ENCODE measurements around the gene SNAPC2.
"Not testable (repeated sequence)": the region's sequence is repeated elsewhere in the genome, so short reads cannot be mapped to it uniquely, and the experiment has no call there.

Gene SNAPC2

DNA sequence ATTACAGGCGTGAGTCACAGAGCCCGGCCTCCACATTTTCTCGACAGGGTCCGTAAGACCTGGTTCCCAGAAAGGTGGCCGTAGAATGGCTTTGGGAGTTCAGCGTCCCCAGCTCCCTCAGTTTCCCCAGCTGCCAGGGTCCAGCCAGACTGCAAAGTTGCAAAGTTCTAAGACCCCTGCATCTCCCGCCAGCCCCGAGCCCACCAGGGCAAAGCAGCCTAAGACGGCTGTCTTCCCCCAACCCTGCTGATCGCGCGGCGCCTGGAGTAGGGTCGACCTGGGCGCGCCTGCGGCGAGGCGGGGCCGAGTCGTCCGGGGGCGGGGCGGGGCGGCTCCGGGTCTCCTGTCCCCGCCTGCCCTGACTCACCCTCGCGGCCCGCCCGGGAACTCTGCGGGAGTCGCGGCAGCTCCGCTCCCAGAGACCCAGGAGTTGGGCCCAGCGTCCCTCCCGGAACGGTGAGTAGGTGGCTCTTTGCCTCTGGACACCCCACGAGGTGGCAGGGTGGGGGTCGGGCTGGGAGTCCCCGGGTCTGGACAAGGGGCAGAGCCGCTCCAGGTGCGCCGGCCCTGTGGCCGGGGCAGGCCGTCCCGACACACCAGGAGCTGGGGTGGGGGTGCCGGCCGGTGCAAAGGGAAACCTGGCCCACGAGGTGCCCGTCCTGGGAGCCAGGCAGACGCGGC lies 31.9 kb upstream of the SNAPC2 start, which contains the start of gene LRRC8E:
LRRC8E (plus strand) TSS at position 366 of the 681 bp plus-strand sequence. CDS start 7,094 bp downstream, outside the sequence.
- DNase-seq (ENCODE audit: low read depth) = no peak

DNA sequence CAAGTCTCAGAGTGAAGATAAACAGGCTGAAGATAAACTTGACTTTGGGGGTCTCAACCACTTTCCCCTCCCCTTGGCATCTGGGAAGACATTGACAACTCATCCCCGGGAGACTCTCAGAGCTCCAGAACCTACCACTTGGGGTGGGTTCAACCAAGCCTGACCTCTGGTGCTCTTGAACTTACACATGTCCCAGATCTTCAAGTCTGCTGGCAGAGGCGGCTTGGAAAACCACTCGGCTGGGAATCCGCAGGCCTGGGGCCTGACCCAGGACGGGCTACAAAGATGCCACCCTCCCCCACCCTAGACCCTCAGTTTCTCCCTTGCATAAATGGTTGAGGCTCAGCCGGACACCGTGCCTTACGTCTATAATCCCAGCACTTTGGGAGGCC lies 31.3 kb upstream of the SNAPC2 start:
- no peak for DNase-seq (ENCODE audit: low read depth)

DNA sequence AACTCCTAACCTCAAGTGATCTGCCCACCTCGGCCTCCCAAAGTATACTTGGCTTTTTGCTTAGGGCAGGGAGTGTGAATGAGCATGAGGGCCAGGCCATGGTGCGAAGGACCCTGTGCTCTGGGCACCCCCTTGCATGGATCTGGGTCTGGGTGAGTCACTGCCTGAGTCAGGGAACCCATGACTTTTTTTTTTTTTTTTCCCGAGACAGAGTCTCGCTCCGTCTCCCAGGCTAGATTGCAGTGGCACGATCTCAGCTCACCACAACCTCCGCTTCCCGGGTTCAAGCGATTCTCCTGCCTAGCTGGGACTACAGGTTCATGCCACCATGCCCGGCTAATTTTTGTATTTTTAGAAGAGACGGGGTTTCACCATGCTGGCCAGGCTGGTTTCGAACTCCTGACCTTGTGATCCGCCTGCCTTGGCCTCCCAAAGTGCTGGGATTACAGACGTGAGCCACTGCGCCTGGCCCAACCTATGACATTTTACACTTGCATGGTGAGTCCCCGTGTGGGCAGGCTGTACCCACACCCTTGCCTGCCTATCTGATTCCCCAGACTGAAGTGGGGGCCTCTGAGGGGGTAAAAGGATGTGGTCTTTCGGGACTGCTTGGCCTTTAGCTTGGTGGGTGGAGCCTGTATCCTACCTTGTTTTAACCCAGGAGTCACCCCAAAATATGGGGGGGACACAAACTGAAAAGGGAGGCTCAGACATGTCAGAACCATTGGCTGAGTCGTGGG lies 26.6 kb upstream of the SNAPC2 start:
- DNase-seq (ENCODE audit: low read depth) = not testable (repeated sequence)

DNA sequence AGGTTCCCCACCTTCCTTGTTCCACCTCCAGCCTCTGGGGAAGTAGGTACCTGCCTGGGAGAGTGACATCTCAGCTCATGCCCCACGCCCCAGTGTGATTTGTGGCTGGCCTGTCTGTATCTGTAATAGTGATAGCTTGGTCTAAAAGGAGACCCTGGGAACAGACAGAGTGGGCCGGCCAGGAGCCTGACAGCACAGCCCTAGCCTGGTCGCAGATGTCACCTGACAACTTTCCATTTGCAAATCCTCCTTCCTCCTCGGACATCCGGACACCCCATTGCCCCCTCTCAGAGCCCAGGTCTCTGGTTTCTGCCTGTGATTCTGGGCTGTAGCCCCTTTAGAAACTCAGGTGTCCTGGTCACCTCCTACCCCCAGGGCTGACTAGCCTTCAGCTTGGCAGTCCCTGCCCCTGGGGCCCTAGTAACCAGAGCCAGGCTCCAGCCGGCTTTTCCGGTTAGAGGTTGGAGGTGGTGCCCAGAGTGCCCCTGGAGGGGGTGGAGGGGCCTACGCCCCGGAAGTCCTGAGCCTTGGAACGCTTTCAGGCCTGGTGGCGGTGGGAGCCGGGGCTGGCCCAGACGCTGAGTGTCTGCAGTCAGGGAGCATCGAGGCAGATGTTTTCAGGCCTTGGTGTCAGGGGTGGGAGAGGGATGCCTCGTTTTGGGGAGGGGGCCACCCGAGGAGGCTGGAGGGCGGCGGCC lies 25.4 kb upstream of the SNAPC2 start:
- DNase-seq (ENCODE audit: low read depth) = no peak

DNA sequence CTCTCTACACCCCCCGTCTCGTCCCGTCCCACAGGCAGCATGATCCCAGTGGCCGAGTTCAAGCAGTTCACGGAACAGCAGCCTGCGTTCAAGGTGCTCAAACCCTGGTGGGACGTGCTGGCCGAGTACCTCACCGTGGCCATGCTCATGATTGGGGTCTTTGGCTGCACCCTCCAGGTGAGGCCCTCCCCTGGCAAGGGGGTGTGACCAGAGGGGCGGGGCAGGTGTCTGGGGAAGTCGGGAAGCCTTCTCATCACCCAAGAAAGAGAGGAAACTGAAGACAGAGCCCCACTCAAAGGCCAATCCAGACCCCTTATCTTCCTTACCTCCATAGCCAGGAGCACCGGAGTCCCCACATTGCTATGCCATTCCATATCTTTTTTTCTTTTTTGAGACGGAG lies 24.6 kb upstream of the SNAPC2 start:
- DNase-seq (ENCODE audit: low read depth) = no peak

DNA sequence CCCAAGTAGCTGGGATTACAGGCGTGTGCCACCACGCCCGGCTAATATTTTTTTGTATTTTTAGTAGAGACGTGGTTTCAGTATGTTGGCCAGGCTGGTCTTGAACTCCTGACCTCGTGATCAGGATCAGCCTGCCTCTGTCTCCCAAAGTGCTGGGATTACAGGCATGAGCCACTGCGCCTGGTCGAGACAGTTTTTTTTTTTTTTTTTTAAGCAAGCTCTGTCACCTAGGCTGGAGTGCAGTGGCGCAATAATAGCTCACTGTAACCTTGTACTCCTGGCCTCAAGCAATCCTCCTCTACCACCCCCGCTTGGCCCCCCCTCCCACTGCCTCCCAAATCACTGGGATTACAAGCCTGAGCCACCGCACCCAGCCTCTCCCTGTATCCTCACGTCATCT lies 22.8 kb upstream of the SNAPC2 start:
- no peak for DNase-seq (ENCODE audit: low read depth)

DNA sequence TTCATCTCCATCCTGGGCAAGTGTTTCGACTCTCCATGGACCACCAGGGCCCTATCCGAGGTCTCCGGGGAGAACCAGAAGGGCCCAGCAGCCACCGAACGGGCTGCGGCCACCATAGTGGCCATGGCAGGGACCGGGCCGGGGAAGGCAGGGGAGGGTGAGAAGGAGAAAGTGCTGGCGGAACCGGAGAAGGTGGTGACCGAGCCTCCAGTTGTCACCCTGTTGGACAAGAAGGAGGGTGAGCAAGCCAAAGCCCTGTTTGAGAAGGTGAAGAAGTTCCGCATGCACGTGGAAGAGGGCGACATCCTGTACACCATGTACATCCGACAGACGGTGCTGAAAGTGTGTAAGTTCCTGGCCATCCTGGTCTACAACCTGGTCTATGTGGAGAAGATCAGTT lies 21.2 kb upstream of the SNAPC2 start:
- no peak for DNase-seq (ENCODE audit: low read depth)

DNA sequence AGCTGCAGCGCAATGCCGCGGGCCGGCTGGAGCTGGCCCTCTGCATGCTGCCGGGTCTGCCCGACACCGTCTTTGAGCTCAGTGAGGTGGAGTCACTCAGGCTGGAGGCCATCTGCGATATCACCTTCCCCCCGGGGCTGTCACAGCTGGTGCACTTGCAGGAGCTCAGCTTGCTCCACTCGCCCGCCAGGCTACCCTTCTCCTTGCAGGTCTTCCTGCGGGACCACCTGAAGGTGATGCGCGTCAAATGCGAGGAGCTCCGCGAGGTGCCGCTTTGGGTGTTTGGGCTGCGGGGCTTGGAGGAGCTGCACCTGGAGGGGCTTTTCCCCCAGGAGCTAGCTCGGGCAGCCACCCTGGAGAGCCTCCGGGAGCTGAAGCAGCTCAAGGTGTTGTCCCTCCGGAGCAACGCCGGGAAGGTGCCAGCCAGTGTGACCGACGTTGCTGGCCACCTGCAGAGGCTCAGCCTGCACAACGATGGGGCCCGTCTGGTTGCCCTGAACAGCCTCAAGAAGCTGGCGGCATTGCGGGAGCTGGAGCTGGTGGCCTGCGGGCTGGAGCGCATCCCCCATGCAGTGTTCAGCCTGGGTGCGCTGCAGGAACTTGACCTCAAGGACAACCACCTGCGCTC lies 20.3 kb upstream of the SNAPC2 start:
- no peak for DNase-seq (ENCODE audit: low read depth)

DNA sequence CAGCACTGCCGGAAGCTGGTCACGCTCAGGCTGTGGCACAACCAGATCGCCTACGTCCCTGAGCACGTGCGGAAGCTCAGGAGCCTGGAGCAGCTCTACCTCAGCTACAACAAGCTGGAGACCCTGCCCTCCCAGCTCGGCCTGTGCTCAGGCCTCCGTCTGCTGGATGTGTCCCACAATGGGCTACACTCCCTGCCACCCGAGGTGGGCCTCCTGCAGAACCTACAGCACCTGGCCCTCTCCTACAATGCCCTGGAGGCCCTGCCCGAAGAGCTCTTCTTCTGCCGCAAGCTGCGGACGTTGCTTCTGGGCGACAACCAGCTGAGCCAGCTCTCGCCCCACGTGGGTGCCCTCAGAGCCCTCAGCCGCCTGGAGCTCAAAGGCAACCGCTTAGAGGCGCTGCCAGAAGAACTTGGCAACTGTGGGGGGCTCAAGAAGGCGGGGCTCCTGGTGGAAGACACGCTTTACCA lies 19.7 kb upstream of the SNAPC2 start:
- no peak for DNase-seq (ENCODE audit: low read depth)

DNA sequence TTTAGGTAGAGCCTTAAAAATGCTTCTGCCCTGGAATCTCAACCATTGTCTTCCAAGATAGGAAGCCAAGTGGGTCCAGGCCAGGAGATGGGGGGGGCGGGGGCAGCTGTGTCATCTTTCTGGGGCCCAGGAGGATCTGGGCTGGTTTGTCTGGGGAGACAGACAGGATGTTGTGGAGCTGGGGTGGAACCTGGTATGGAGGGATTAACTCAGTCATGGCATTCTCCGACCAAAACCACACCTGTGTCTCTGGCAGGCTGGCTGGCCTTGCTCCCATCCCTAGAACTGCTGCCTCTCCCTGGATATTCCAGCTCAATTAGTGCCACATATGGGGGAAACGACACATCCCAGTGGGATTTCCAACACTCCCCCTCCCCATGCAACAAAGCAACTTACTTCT lies 19.2 kb upstream of the SNAPC2 start:
- DNase-seq (ENCODE audit: low read depth) = no peak

DNA sequence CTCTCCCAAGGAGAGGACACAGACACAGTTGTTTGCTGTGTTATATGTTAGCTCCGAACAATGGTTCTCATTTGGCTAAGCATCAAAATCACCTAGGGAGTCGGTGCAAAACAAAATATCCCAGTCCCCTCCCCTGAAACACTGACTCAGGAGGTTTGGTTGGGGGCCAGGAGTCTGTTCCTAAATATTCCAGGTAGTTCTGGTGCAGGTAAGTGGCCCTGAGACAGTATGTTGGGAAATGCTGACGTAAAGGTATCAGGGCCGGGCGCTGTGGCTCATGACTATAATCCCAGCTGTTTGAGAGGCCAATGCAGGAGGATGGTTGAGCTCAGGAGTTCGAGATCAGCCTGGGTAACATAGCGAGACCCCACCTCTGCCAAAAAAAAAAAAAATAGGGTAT lies 18.8 kb upstream of the SNAPC2 start:
- DNase-seq (ENCODE audit: low read depth) = no peak

DNA sequence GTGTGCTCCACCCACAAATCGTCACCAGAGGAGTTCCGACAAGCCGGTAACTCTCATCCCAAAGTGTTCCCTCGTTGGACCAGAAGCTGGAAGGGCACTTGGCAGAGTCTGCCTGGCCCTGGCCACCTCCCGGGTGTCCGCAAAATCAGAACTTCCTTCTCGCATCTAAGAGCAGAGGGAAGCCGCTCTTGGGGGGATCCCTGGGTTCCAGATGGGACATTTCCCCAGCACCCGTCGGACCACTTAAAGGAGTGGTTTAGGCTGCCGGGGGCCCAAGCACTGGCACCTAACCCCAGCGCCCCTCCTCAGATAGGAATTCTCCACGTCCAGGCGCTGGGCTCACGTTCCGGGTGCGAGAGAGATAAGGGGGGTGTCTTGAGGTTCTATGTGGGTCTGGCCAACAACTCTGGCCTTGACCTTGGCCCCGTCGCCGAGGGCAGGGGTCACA lies 17.3 kb upstream of the SNAPC2 start:
- no peak for DNase-seq (ENCODE audit: low read depth)

DNA sequence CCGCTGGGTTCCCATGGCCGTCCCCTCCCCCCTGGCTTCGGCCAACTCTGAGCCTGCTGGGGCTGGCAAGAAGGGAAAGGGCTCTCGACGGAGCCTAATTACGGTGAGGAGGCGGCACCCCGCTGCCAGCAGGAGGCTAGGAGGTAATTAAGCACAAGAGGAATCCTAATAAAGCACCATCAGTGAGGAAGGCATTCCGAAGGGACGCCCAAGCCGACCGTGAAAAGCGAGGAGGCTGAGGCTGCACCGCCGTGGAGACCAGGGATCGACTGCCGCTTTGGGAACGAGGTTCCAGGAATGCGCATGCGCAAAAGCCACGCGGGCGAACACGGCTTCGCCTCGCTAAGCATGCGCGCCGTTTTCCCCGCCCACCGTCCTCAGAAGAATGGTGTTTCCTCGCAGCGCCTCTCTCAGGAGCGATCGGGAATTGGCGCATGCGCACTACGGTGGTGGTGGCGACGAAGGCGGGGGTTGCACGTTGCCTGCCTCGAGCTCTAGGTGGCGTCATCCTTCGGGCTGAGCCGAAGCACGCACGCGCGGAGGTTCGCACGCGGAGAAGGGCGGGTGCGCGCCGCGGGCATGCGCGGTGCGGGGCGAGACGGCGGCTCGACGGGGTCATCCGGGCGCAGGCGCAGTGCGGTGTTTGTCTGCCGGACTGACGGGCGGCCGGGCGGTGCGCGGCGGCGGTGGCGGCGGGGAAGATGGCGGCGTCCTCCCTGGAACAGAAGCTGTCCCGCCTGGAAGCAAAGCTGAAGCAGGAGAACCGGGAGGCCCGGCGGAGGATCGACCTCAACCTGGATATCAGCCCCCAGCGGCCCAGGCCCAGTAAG lies 16.7 kb upstream of the SNAPC2 start, which contains the start of gene MAP2K7:
MAP2K7 (plus strand) TSS at position 634 of the 830 bp plus-strand sequence; CDS start at position 702, 68 bp downstream.
- peak; percentile 93 for DNase-seq (ENCODE audit: low read depth)

DNA sequence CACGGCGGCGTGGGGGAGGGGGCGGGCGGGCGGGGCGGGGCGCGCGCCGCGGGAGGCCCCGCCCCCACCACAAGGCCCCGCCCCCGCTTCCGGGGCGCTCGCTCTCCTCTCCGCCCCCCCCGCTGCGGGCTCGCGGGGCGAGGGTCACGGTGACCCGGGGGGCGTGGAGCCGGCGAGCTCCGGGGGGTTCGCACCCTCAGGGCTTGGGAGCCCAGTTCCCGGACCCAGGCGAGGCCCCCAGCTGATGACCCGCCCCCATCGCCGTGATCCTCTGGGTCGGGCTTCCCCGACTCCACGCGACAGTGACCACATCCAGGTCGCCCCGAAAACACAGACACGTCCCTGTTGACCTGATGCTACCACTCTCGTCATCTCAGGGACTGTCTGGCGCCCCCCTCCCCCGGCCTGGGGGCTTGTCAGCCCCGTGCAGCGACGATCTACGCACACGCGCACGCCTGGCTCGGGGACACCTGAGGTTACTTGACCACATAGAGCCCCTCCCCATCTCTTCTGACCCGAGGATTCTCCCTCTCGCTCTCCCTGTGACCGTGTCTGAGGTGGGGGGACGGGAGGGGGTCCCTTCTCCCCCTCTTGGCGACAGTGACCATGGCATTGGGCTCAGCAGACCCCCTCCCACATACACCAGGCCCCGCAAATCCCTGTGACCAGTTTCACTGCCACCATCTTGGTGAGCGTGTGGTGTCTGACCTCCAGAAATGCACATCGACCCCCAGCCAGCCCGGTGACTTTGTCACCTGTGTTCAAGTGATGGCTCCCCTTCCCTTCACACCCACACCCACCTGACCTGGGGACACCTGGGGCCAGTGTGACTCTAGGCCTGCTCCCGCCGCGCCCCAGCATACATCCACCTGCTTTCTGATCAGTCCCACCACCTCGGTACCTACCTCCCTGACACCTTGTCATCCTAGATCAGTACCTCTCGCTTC lies 15.8 kb upstream of the SNAPC2 start:
- no peak for DNase-seq (ENCODE audit: low read depth)

DNA sequence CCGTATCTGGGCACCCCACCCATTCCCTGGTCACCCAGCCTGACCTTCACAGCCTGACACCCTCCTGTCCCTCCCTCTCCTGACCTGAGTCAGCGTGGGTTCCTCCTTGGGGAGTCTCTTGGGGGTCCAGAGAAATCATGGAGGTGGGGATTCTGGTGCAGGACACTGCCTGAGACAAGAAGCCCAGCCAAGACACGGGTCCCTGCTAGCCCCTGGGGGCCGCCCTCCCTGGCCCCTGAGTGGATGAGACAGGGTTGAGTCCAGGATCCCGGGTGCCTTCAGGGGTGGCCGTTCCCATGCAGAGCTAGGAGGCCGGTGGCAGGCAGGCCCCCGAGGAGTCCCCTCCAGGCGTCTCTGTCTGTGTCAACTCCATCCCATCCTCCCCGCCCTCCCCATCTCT lies 14.9 kb upstream of the SNAPC2 start:
- DNase-seq (ENCODE audit: low read depth) = no peak

DNA sequence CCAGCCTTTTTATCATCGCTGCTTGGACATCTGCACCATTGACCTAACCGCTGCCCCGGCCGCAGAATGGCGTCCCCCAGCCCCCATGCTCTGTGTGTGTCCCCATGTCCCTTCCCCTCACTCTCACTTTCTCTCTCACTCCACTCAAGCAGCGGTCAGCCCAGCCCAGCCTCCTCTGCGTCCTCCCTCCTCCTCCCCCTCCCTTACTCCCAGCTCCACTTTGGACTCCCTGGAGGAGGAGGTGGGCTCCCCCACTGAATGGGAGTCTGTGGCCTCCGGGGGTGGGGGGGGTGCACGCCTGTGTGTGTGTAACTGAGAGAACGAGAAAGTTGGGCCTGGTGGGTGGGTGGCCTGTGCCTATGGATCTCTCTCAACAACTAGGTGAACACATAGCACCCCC lies 14.3 kb upstream of the SNAPC2 start:
- no peak for DNase-seq (ENCODE audit: low read depth)

DNA sequence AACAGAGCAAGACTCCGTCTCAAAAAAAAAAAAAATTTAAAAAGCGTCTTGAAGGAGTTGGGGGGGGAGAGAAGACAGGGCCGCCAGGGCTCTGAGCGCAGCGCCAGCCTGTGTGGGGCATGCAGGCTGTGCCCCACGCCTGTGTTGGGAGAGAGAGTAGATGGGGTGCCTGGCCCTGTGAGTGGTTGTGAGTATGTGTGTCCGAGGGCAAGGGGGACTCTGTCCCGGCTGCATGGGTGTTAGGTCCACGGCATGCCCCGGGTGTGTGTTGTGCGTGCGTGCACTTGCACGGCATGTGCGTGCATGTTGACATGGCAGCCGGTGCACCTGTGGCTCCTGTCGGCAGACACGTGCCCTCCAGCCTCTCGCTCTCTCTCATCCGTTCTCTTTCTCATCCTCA lies 13.0 kb upstream of the SNAPC2 start:
- no peak for DNase-seq (ENCODE audit: low read depth)

DNA sequence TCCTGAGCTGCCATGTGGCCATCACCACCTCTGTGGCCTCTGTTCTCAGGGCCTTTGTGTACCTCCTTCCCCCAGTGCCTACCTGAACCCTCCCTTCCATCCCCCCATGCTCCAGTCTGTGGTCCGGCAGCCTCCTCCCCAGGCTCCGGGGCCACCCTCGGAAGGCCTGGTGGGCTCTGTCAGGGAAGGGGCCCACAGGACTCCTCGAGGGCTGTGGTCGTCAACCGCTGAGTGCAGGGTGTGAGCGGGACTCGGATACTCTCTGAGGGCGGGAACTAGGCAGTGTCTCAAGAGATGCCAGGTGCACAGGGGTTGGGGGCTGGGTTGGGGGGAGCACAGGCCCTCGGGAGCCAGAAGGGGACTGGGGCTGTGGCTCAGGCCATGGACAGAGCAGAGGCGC lies 12.6 kb upstream of the SNAPC2 start:
- DNase-seq (ENCODE audit: low read depth) = no peak

DNA sequence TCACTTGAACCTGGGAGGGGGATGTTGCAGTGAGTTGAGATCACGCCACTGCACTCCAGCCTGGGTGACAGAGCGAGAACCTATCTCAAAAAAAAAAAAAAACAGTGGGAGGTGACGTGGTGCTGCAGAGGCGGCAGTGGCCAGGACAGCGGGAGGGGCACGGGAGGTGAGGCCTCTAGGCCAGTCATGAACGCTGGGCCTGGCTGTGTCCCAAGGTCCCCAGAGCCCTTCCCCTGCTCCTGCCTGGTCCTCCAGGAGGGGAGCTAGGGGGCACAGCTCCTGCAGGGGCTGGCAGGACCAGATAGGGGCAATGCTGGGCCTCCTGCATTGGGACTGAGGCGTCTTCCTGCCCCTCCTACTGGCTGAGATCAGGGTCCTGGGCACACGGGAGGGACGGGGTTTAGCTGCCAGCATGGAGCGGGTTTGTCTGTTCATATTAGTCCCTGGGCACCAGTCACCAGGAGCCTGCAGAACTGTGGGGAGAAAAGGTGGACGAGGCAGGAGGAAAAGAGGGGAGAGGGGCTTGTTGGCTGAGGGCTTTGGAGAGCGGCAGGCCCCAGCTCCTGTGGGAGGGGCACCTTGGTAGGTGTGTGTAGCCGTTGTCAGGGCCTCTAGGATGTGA lies 11.9 kb upstream of the SNAPC2 start:
- no peak for DNase-seq (ENCODE audit: low read depth)

Data from HS-27A (cell line).